K562 (cell line): Measurements from ENCODE around the gene ACTN4. TPM values are rescaled to one million over a fixed set of nuclear protein-coding genes. Genes with fewer than 3 reads are reported as not detected.

Experiments
- ATAC-seq: fragments of 200-7000 bp; cut with Tn5 transposase; 3 replicates; pipeline ENCODE4 v1.9.1; 2020; ENCODE audit warnings: moderate library complexity
- BruUV-seq: library from RNA; stranded (reverse); fragments of 400-500 nt; replicated peaks from 2 replicates; lab custom pipeline; 2021; lab: Mats Ljungman, UMichigan
- CTCF ChIA-PET: fragments of 300-600 bp; formaldehyde crosslinking; extraction: SDS; loops from one replicate; lab custom pipeline; 2021; ENCODE audit warnings: low intra/inter-chr PET ratio; lab: Yijun Ruan, JAX
- POLR2A ChIA-PET: fragments of 300-600, 350-650 bp; sonication (Branson Sonifier 250); formaldehyde crosslinking; extraction: SDS; loops from one replicate; lab custom pipeline; 2021; ENCODE audit warnings: antibody characterized with exemption, inconsistent platforms; lab: Yijun Ruan, JAX
- DNase-seq, 4 experiments: peaks; one replicate each; pipeline versions ENCODE4 v3.0.0 to v3.0.0-alpha.2; 2011 to 2018; ENCODE audit warnings: low spot score in 3 of 4, mixed read lengths in 3 of 4; ENCODE audit errors: extremely low read depth in 1 of 4
- FAIRE-seq: peaks from 2 replicates; lab custom pipeline; 2011; peaks lifted over from hg19 to GRCh38; lab: Jason Lieb, UNC
- H2AFZ ChIP-seq: 2 replicates; pipeline ENCODE4 v1.6.0; 2011; ENCODE audit warnings: low read depth, low read length, control low read depth, inconsistent platforms
- H3K27ac ChIP-seq: fragments of 200-600 bp; 3 replicates; pipeline ENCODE4 v1.8.0; 2011; ENCODE audit warnings: low read depth, mild to moderate bottlenecking, control low read depth, inconsistent platforms, low read length, moderate library complexity, mixed read lengths; ENCODE audit errors: extremely low read depth
- H3K27me3 ChIP-seq, 2 experiments: fragments of 300-600 bp in 1 of 2; 2 replicates in 1 of 2; 3 replicates in 1 of 2; pipeline versions ENCODE4 v1.6.0 to v1.8.0; 2011; ENCODE audit warnings: inconsistent platforms in 2 of 2, low read length in 2 of 2, mild to moderate bottlenecking in 1 of 2, mixed read lengths in 1 of 2, moderate library complexity in 1 of 2; ENCODE audit not compliant: control insufficient read depth in 2 of 2, insufficient read depth in 2 of 2
- H3K36me3 ChIP-seq: fragments of 300-600 bp; 3 replicates; pipeline ENCODE4 v1.8.0; 2011; ENCODE audit warnings: mild to moderate bottlenecking, low read length, inconsistent platforms; ENCODE audit not compliant: control insufficient read depth, insufficient read depth
- H3K4me1 ChIP-seq, 2 experiments: fragments of 200-600 bp in 1 of 2; replicated peaks in 1 of 2; 2 replicates in 1 of 2; 3 replicates in 1 of 2; pipeline versions ENCODE4 v1.5.1 to v1.8.0; 2011; ENCODE audit warnings: inconsistent platforms in 2 of 2, low read length in 2 of 2, mild to moderate bottlenecking in 1 of 2, mixed read lengths in 1 of 2, moderate library complexity in 1 of 2; ENCODE audit not compliant: control insufficient read depth in 2 of 2, insufficient read depth in 2 of 2
- H3K4me2 ChIP-seq: 2 replicates; pipeline ENCODE4 v1.6.1; 2011; ENCODE audit warnings: low read length, control low read depth, inconsistent platforms, mixed read lengths; ENCODE audit not compliant: insufficient read depth
- H3K4me3 ChIP-seq: fragments of 200-600 bp; sonication (generic), shearing (Covaris generic); 2 replicates; pipeline ENCODE4 v1.5.1; 2016; ENCODE audit warnings: control low read depth, inconsistent platforms
- H3K79me2 ChIP-seq: fragments of 200-600 bp; 3 replicates; pipeline ENCODE4 v1.8.0; 2011; ENCODE audit warnings: low read length, inconsistent platforms; ENCODE audit not compliant: control insufficient read depth, insufficient read depth
- H3K9ac ChIP-seq, 2 experiments: 2 replicates each; pipeline versions ENCODE4 v1.6.0 to v1.6.1; 2011; ENCODE audit warnings: low read depth in 2 of 2, low read length in 2 of 2, control low read depth in 1 of 2, inconsistent platforms in 1 of 2, mild to moderate bottlenecking in 1 of 2, mixed read lengths in 1 of 2; ENCODE audit not compliant: insufficient read depth in 1 of 2
- H3K9me1 ChIP-seq: one replicate; pipeline ENCODE4 v1.6.0; 2011; ENCODE audit warnings: inconsistent platforms, mild to moderate bottlenecking, low read length, moderate library complexity; ENCODE audit not compliant: control insufficient read depth, insufficient read depth
- H3K9me3 ChIP-seq: replicated peaks from 2 replicates; pipeline ENCODE4 v1.5.1; 2011; ENCODE audit warnings: low read depth, low read length, inconsistent platforms; ENCODE audit not compliant: control insufficient read depth, insufficient read depth
- H4K20me1 ChIP-seq: replicated peaks from 2 replicates; pipeline ENCODE4 v1.6.1; 2011; ENCODE audit warnings: low read length, inconsistent platforms, mixed read lengths; ENCODE audit not compliant: control insufficient read depth, insufficient read depth
- CBX1 ChIP-seq: sonication (generic); IDR thresholded peaks from 2 replicates; pipeline ENCODE4 v1.6.1; 2016; ENCODE audit warnings: antibody characterized with exemption, low read depth, mild to moderate bottlenecking
- ILF3 ChIP-seq: fragments of 450-650 bp; IDR thresholded peaks from 2 replicates; pipeline ENCODE4 v1.6.1; 2018; ENCODE audit warnings: antibody characterized with exemption, mild to moderate bottlenecking, moderate library complexity, borderline replicate concordance
- KDM5B ChIP-seq: fragments of 200-600 bp; sonication (generic); IDR thresholded peaks from 2 replicates; pipeline ENCODE4 v1.6.1; 2012; ENCODE audit warnings: low read depth, mild to moderate bottlenecking, moderate library complexity, low read length, control low read depth, inconsistent platforms; ENCODE audit not compliant: insufficient replicate concordance
- PRMT5 ChIP-seq: sonication (generic); formaldehyde crosslinking; IDR thresholded peaks from 2 replicates; pipeline ENCODE4 v1.5.0; 2020; ENCODE audit warnings: missing genetic modification reagents
- RBFOX2 ChIP-seq: fragments of 200-400 bp; formaldehyde crosslinking; IDR thresholded peaks from 2 replicates; pipeline ENCODE4 v1.6.1; 2017; ENCODE audit warnings: low read depth, mild to moderate bottlenecking, low read length, moderate library complexity
- SAP30 ChIP-seq: fragments of 200-600 bp; sonication (generic); IDR thresholded peaks from 2 replicates; pipeline ENCODE4 v1.6.1; 2012; ENCODE audit warnings: borderline replicate concordance, low read depth, mild to moderate bottlenecking, moderate library complexity, low read length, control low read depth, inconsistent platforms; ENCODE audit not compliant: insufficient read depth, poor library complexity, severe bottlenecking
- ZNF785 ChIP-seq: fragments of 250-450 bp; sonication (Bioruptor Pico); IDR thresholded peaks from 2 replicates; pipeline ENCODE4 v1.4.0; 2020; ENCODE audit warnings: mild to moderate bottlenecking
- WGBS: fragments of 100-300 bp; shearing (Covaris generic); methylation state at CpG from one replicate; pipeline ENCODE4 v1.1.6; 2016; ENCODE audit warnings: low coverage, mixed read lengths; ENCODE audit not compliant: insufficient coverage; ENCODE audit errors: missing lambda C conversion rate; 5-methylcytosine and 5-hydroxymethylcytosine counted together
- in situ Hi-C: fragments of 300-500 bp; cut with MboI; formaldehyde crosslinking; loops from 4 replicates; pipeline ENCODE4 v1.15.0; 2018; ENCODE audit warnings: inconsistent platforms, mixed read lengths
- intact Hi-C: fragments of 100-400 bp; cut with micrococcal nuclease; formaldehyde crosslinking; loops from 2 replicates; pipeline ENCODE4 v1.14.2; 2022
- polyA plus RNA-seq, 8 experiments: library from polyadenylated mRNA; depleted of rRNA in 4 of 8; stranded (reverse) in 5 of 8; unstranded in 3 of 8; fragments of >200 nt; fragmentation: Nextera tagmentation in 2 of 8; fragmentation: Illumina TruSeq in 1 of 8; extraction: Ambion mirVana in 2 of 8; extraction: Trizol in 1 of 8; gene quantifications; 2 replicates each; pipeline versions ENCODE4 v1.2.1 to v1.2.3, GENCODE V29; 2011 to 2014; ENCODE audit warnings: inconsistent platforms in 1 of 8, missing spikeins in 1 of 8
- total RNA-seq, 7 experiments: library from RNA; depleted of rRNA in 6 of 7; stranded (reverse); fragments of >200 nt in 6 of 7; fragmentation: Illumina TruSeq in 2 of 7; extraction: Trizol in 2 of 7; gene quantifications; 2 replicates each; pipeline versions ENCODE4 v1.2.1 to v1.2.3, GENCODE V29; 2011 to 2021; ENCODE audit warnings: low replicate concordance in 1 of 7
- TF ChIP-seq, protein P1 (sequence below): fragments of 450-650 bp; formaldehyde crosslinking; IDR thresholded peaks from 2 replicates; pipeline ENCODE4 v1.4.0; 2020; ENCODE audit warnings: mild to moderate bottlenecking, moderate library complexity
- TF ChIP-seq, protein P2 (sequence below): fragments of 200-400 bp; formaldehyde crosslinking; IDR thresholded peaks from 2 replicates; pipeline ENCODE4 v1.6.1; 2017; ENCODE audit warnings: mild to moderate bottlenecking, low read depth, low read length, moderate library complexity
- TF ChIP-seq, protein P3 (sequence below): fragments of 250-450 bp; sonication (Bioruptor Pico); IDR thresholded peaks from 2 replicates; pipeline ENCODE4 v1.4.0; 2020; ENCODE audit warnings: mild to moderate bottlenecking, moderate library complexity, borderline replicate concordance
- TF ChIP-seq, protein P4 (sequence below): fragments of 200-800 bp; sonication (Bioruptor generic); IDR thresholded peaks from 2 replicates; pipeline ENCODE4 v1.6.1; 2017; ENCODE audit warnings: missing genetic modification characterization, missing compliant biosample characterization

ACTN4 gene
- total and polyA plus RNA-seq, 9 of the 15 experiments (the other 6 are each of a cell fraction or from before 2014, with no cell fraction given) = 3.1 to 385 (median 125) TPM

DNA sequence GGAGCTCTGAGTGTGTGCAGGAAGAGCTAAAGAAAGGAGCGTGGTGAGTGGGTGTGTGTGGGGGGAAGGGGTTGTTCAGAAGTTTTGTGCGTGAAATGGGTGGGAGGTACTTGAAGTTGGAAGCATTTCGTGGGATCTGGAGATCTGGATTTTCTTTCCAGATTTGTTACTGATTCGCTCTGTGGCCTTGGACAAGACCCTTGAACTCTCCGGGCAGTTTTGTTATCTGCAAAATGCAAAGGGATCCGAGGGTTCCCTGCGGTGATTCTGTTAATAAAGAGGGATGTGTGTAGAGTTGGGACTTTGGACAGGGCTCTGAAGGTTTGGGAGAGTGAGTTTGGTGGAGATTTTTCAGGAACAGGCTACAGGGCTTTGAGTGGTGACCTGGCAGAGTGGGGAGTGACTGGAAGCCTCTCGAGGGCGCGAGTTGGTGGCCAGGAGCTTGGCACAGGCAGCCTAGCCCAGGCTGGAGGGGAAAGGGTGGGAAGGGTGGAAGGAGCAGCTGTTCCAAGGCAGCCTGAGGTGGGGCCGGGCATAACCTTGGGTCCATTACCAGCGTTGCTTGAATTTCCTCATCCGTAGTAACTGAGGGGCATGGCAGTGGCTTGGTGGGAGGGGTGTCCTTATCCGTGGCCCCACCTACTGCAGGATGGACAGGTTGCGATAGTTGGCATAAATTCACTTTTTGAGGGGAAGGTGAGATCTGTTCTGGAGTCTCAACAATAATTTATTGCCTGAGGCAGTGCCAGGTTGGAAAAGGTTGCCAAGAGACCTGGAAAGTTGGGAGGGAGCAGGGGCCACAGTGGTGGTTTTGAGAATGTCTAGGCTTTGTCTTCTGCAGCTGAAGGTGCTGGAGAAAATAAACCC lies 2.1 kb downstream of the ACTN4 start:
- DNase-seq (no peak), ATAC-seq (peak; percentile 5; the same call in 1 of the 3 replicates), FAIRE-seq (no peak)
- peaks cover 40 to 42% of the 10 kb centered on the region in 2 experiments for H3K4me1 ChIP-seq
- in situ Hi-C loops = no loop called here
- H3K9me3 ChIP-seq = no peaks in the 10 kb centered on the region
- BruUV-seq = no TSS peak
- H3K9me1 ChIP-seq = no peaks in the 10 kb centered on the region
- peak overlapping the region; percentile 61; the same call in 2 of the 3 replicates for H3K27ac ChIP-seq
- peaks cover 29% of the 10 kb centered on the region for H4K20me1 ChIP-seq
- ChIA-PET POLR2A (interaction anchor here (0.6 to 3.8 kb wide), 11 partner anchors 9 to 143 kb away, joined by 3 to 17 read pairs (median 3); partner anchors contain the start of gene EIF3K), CTCF (no interaction called here)
- H3K27me3 ChIP-seq = no peaks in the 10 kb centered on the region
- peak overlapping the region; percentile 89 to 97 for H3K9ac ChIP-seq
- peak overlapping the region; percentile 99 for H3K4me3 ChIP-seq
- 0% methylated on average over 15 of the region's 15 CpGs for WGBS
- peaks cover 71% of the 10 kb centered on the region for H3K79me2 ChIP-seq
- no peak overlapping the region for H2AFZ ChIP-seq
- H3K36me3 ChIP-seq = peaks cover 24% of the 10 kb centered on the region; the same call in 2 of the 3 replicates
- intact Hi-C loops = loop anchor here (5.0 kb wide), 1 partner anchor 38 kb away; no protein-coding TSS in a partner anchor
- peak overlapping the region; percentile 94 for H3K4me2 ChIP-seq
- TF ChIP-seq SAP30 = peak; percentile 36
- TF ChIP-seq KDM5B = peak; percentile 43
- no peak for TF ChIP-seq ZNF785 (CRISPR knock-in tag)
- TF ChIP-seq, protein P1, sequence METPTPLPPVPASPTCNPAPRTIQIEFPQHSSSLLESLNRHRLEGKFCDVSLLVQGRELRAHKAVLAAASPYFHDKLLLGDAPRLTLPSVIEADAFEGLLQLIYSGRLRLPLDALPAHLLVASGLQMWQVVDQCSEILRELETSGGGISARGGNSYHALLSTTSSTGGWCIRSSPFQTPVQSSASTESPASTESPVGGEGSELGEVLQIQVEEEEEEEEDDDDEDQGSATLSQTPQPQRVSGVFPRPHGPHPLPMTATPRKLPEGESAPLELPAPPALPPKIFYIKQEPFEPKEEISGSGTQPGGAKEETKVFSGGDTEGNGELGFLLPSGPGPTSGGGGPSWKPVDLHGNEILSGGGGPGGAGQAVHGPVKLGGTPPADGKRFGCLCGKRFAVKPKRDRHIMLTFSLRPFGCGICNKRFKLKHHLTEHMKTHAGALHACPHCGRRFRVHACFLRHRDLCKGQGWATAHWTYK = no peak
- TF ChIP-seq PRMT5 (CRISPR knock-in tag) = no peak
- TF ChIP-seq, protein P2, sequence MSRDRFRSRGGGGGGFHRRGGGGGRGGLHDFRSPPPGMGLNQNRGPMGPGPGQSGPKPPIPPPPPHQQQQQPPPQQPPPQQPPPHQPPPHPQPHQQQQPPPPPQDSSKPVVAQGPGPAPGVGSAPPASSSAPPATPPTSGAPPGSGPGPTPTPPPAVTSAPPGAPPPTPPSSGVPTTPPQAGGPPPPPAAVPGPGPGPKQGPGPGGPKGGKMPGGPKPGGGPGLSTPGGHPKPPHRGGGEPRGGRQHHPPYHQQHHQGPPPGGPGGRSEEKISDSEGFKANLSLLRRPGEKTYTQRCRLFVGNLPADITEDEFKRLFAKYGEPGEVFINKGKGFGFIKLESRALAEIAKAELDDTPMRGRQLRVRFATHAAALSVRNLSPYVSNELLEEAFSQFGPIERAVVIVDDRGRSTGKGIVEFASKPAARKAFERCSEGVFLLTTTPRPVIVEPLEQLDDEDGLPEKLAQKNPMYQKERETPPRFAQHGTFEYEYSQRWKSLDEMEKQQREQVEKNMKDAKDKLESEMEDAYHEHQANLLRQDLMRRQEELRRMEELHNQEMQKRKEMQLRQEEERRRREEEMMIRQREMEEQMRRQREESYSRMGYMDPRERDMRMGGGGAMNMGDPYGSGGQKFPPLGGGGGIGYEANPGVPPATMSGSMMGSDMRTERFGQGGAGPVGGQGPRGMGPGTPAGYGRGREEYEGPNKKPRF = no peak
- no peak for TF ChIP-seq ILF3
- peak; percentile 62 for TF ChIP-seq RBFOX2
- TF ChIP-seq CBX1 = no peak
- TF ChIP-seq, protein P3, sequence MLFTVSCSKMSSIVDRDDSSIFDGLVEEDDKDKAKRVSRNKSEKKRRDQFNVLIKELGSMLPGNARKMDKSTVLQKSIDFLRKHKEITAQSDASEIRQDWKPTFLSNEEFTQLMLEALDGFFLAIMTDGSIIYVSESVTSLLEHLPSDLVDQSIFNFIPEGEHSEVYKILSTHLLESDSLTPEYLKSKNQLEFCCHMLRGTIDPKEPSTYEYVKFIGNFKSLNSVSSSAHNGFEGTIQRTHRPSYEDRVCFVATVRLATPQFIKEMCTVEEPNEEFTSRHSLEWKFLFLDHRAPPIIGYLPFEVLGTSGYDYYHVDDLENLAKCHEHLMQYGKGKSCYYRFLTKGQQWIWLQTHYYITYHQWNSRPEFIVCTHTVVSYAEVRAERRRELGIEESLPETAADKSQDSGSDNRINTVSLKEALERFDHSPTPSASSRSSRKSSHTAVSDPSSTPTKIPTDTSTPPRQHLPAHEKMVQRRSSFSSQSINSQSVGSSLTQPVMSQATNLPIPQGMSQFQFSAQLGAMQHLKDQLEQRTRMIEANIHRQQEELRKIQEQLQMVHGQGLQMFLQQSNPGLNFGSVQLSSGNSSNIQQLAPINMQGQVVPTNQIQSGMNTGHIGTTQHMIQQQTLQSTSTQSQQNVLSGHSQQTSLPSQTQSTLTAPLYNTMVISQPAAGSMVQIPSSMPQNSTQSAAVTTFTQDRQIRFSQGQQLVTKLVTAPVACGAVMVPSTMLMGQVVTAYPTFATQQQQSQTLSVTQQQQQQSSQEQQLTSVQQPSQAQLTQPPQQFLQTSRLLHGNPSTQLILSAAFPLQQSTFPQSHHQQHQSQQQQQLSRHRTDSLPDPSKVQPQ (CRISPR knock-in tag) = no peak
- TF ChIP-seq, protein P4, sequence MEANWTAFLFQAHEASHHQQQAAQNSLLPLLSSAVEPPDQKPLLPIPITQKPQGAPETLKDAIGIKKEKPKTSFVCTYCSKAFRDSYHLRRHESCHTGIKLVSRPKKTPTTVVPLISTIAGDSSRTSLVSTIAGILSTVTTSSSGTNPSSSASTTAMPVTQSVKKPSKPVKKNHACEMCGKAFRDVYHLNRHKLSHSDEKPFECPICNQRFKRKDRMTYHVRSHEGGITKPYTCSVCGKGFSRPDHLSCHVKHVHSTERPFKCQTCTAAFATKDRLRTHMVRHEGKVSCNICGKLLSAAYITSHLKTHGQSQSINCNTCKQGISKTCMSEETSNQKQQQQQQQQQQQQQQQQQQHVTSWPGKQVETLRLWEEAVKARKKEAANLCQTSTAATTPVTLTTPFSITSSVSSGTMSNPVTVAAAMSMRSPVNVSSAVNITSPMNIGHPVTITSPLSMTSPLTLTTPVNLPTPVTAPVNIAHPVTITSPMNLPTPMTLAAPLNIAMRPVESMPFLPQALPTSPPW (CRISPR knock-in tag) = 0 out of 2 replicates have a peak, but pooled peaks have one; percentile 3
